ENCODE results near the gene OGFR. TPM values are rescaled to one million over a fixed set of nuclear protein-coding genes. Genes with fewer than 3 reads are reported as not detected.
"Not testable (repeated sequence)": the region's sequence is repeated elsewhere in the genome, so short reads cannot be mapped to it uniquely, and the experiment has no call there.

The OGFR gene
- polyA plus RNA-seq, 1 donor (not counting 4 experiments of a cell fraction or from before 2014, with no cell fraction given): 39.8 TPM

GRCh38 chr20:62845416-62846160 is 41.0 kb downstream of the OGFR start:
- H3K4me1 ChIP-seq (ENCODE audit: control insufficient read depth, extremely low read depth, insufficient read depth, low read length): peaks cover 2% of the 10 kb centered on the region
- no peak overlapping the region for H3K4me2 ChIP-seq (ENCODE audit: control insufficient read depth, extremely low read depth, insufficient read depth, low read depth, low read length)
- no peaks in the 10 kb centered on the region for H3K27me3 ChIP-seq (ENCODE audit: control insufficient read depth, extremely low read depth, insufficient read depth, low read length)
- dilution Hi-C loops (cut with MboI; ENCODE audit: extremely low pct_ligation_motif_present, low sequenced_read_pairs): no loop called here
- H3K9me3 ChIP-seq (ENCODE audit: control insufficient read depth, low read depth, low read length): no peaks in the 10 kb centered on the region
- H3K79me2 ChIP-seq (ENCODE audit: control insufficient read depth, insufficient read depth, low read length): peaks cover 2% of the 10 kb centered on the region
- no peak overlapping the region for H3K9ac ChIP-seq (ENCODE audit: control insufficient read depth, extremely low read depth, insufficient read depth, low read length)
- H4K20me1 ChIP-seq (ENCODE audit: control insufficient read depth, extremely low read depth, insufficient read depth, low read length): no peaks in the 10 kb centered on the region
- no peak overlapping the region for H3K4me3 ChIP-seq (ENCODE audit: control insufficient read depth in 2 of 3, extremely low read depth in 1 of 3, insufficient read depth in 2 of 3, low read depth in 1 of 3, low read length in 3 of 3)
- no peak overlapping the region for H3K27ac ChIP-seq (ENCODE audit: control insufficient read depth, insufficient read depth, low read length)
- FAIRE-seq (no peak), DNase-seq (ENCODE audit: low read depth, low spot score) (no peak)
- peaks cover 12 to 14% of the 10 kb centered on the region in 2 experiments for H3K36me3 ChIP-seq (ENCODE audit: control insufficient read depth in 2 of 2, extremely low read depth in 1 of 2, insufficient read depth in 2 of 2, low read length in 2 of 2)
- no peak overlapping the region for H2AFZ ChIP-seq (ENCODE audit: control insufficient read depth, low read length)
- TF ChIP-seq CTCF (optimal IDR thresholded peaks at IDR 0.05 in 1 of 3, IDR thresholded peaks at IDR 0.05 in 1 of 3, conservative IDR thresholded peaks at IDR 0.05 in 1 of 3; ENCODE audit: extremely low read depth in 1 of 3, insufficient read depth in 2 of 3, low read length in 3 of 3): no peak
- no peak for TF ChIP-seq EZH2 (IDR thresholded peaks at IDR 0.05; ENCODE audit: low read length)
- H3K9me1 ChIP-seq (ENCODE audit: control insufficient read depth, extremely low read depth, insufficient read depth, low read length): no peaks in the 10 kb centered on the region

GRCh38 chr20:62846166-62846890 is 41.7 kb downstream of the OGFR start:
- Histone ChIP-seq H3K27me3 (ENCODE audit: control insufficient read depth, extremely low read depth, insufficient read depth, low read length) (no peaks in the 10 kb centered on the region), H4K20me1 (ENCODE audit: control insufficient read depth, extremely low read depth, insufficient read depth, low read length) (no peaks in the 10 kb centered on the region), H3K4me3 (ENCODE audit: control insufficient read depth in 2 of 3, extremely low read depth in 1 of 3, insufficient read depth in 2 of 3, low read depth in 1 of 3, low read length in 3 of 3) (no peak overlapping the region), H3K27ac (ENCODE audit: control insufficient read depth, insufficient read depth, low read length) (no peak overlapping the region), H3K4me2 (ENCODE audit: control insufficient read depth, extremely low read depth, insufficient read depth, low read depth, low read length) (no peak overlapping the region), H3K9me3 (ENCODE audit: control insufficient read depth, low read depth, low read length) (no peaks in the 10 kb centered on the region), H3K79me2 (ENCODE audit: control insufficient read depth, insufficient read depth, low read length) (peaks cover 6% of the 10 kb centered on the region), H3K36me3 (ENCODE audit: control insufficient read depth in 2 of 2, extremely low read depth in 1 of 2, insufficient read depth in 2 of 2, low read length in 2 of 2) (peaks cover 12 to 14% of the 10 kb centered on the region in 2 experiments), H3K9ac (ENCODE audit: control insufficient read depth, extremely low read depth, insufficient read depth, low read length) (no peak overlapping the region), H3K9me1 (ENCODE audit: control insufficient read depth, extremely low read depth, insufficient read depth, low read length) (no peaks in the 10 kb centered on the region), H3K4me1 (ENCODE audit: control insufficient read depth, extremely low read depth, insufficient read depth, low read length) (peaks cover 2% of the 10 kb centered on the region), H2AFZ (ENCODE audit: control insufficient read depth, low read length) (no peak overlapping the region)
- DNase-seq (ENCODE audit: low read depth, low spot score) (no peak), FAIRE-seq (no peak)
- dilution Hi-C loops (cut with MboI; ENCODE audit: extremely low pct_ligation_motif_present, low sequenced_read_pairs): no loop called here
- no peak for TF ChIP-seq CTCF (optimal IDR thresholded peaks at IDR 0.05 in 1 of 3, IDR thresholded peaks at IDR 0.05 in 1 of 3, conservative IDR thresholded peaks at IDR 0.05 in 1 of 3; ENCODE audit: extremely low read depth in 1 of 3, insufficient read depth in 2 of 3, low read length in 3 of 3)

- H3K27me3 ChIP-seq (ENCODE audit: control insufficient read depth, extremely low read depth, insufficient read depth, low read length); H2AFZ ChIP-seq (ENCODE audit: control insufficient read depth, low read length); DNase-seq (ENCODE audit: low read depth, low spot score); H3K27ac ChIP-seq (ENCODE audit: control insufficient read depth, insufficient read depth, low read length); FAIRE-seq; H3K4me2 ChIP-seq (ENCODE audit: control insufficient read depth, extremely low read depth, insufficient read depth, low read depth, low read length); H3K9me1 ChIP-seq (ENCODE audit: control insufficient read depth, extremely low read depth, insufficient read depth, low read length); dilution Hi-C loops (cut with MboI; ENCODE audit: extremely low pct_ligation_motif_present, low sequenced_read_pairs); H3K9me3 ChIP-seq (ENCODE audit: control insufficient read depth, low read depth, low read length); H4K20me1 ChIP-seq (ENCODE audit: control insufficient read depth, extremely low read depth, insufficient read depth, low read length); H3K4me3 ChIP-seq (ENCODE audit: control insufficient read depth in 2 of 3, extremely low read depth in 1 of 3, insufficient read depth in 2 of 3, low read depth in 1 of 3, low read length in 3 of 3); H3K4me1 ChIP-seq (ENCODE audit: control insufficient read depth, extremely low read depth, insufficient read depth, low read length); H3K9ac ChIP-seq (ENCODE audit: control insufficient read depth, extremely low read depth, insufficient read depth, low read length): not testable (repeated sequence)
- H3K79me2 ChIP-seq (ENCODE audit: control insufficient read depth, insufficient read depth, low read length): peaks cover 16% of the 10 kb centered on the region
- peaks cover 19 to 22% of the 10 kb centered on the region in 2 experiments for H3K36me3 ChIP-seq (ENCODE audit: control insufficient read depth in 2 of 2, extremely low read depth in 1 of 2, insufficient read depth in 2 of 2, low read length in 2 of 2)
Observed at GRCh38 chr20:62848917-62849316, 44.3 kb downstream of the OGFR start.

All from keratinocyte (primary cell).